Measurements from ENCODE around the gene C5orf46.

Gene C5orf46

DNA sequence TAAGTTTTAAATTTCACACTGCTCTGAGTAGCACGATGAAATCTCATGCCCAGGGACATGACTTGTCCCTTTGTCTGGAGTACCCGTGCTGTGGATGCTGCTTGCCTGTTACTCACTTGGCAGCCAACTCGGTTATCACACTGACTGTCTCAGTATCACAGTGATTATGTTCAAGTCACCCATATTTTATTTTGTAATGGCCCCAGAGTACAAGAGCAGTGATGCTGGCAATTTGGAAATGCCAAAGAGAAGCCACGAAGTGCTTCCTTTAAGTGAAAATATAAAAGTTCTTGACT lies 50.6 kb downstream of the C5orf46 start:
- H3K9me3 Mint-ChIP-seq, result no peaks in the 10 kb centered on the region

GRCh38 chr5:147854894-147855773 lies 51.2 kb downstream of the C5orf46 start:
- no peak for ATAC-seq
- H3K27ac Mint-ChIP-seq, result no peak overlapping the region
- H3K36me3 Mint-ChIP-seq, result no peaks in the 10 kb centered on the region
- H3K4me3 Mint-ChIP-seq, result no peak overlapping the region
- H3K9me3 Mint-ChIP-seq, result no peaks in the 10 kb centered on the region
- H3K4me1 Mint-ChIP-seq, result no peaks in the 10 kb centered on the region
- no peaks in the 10 kb centered on the region for H3K27me3 Mint-ChIP-seq

More for the DNA sequence above, 50.6 kb downstream of the C5orf46 start:
- Mint-ChIP-seq H3K4me3 (no peak overlapping the region), H3K4me1 (no peaks in the 10 kb centered on the region), H3K27me3 (no peaks in the 10 kb centered on the region), H3K27ac (no peak overlapping the region), H3K36me3 (no peaks in the 10 kb centered on the region)
- ATAC-seq, result no peak

DNA sequence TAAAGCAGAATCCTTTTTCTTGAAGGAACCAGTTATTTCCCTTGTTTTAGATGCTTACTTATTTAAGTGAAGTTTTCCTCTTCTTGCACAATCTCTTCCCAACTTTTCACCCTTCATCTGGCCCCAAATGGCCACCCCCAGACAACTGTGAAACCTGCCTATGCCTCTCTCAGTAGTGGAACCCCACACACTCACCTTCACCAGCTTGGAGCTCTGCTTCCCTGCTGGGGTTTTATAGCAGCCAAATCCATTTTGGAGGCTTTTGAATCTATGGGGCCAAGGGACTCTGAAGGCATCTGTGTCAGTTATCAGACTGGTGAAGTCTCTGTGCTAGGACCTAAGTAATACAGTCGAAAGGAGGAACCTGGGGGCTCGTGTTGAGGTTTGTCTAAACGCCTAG lies 52.0 kb downstream of the C5orf46 start:
- ATAC-seq, result no peak
- Mint-ChIP-seq H3K36me3 (no peaks in the 10 kb centered on the region), H3K4me3 (no peak overlapping the region), H3K27ac (no peak overlapping the region), H3K9me3 (no peaks in the 10 kb centered on the region), H3K27me3 (no peaks in the 10 kb centered on the region), H3K4me1 (no peaks in the 10 kb centered on the region)

DNA sequence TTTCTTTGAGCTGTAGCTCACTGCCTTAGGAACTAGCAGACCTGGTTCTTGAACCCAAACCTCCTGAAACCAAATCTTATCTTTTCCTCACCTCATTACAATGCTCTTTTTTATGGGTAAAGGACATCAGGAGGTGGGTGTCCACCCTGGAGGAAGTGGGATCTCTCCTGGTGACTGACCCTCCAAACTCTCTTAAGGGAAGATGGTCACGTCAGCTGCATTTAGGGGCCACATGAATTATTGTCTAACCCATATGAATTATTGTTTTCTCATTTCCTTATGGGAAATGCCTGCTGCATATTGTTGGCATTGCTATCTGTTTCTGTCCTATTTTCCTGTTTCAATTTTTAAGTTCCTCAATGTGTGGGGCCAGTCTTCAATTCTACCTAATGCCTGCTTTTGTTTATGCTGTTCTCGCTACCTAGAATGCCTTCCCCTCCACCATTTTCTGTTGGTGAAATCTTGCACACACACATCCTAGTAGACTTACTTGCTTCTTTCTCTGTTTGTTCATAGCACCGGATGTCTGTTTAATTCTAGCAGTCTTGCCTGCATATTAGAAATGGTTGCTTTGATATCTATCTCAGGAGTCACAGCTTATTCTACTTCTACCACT lies 52.9 kb downstream of the C5orf46 start:
- no peak for ATAC-seq
- Mint-ChIP-seq H3K9me3 (no peaks in the 10 kb centered on the region), H3K4me3 (no peak overlapping the region), H3K27me3 (no peaks in the 10 kb centered on the region), H3K27ac (no peak overlapping the region), H3K4me1 (no peaks in the 10 kb centered on the region), H3K36me3 (no peaks in the 10 kb centered on the region)

DNA sequence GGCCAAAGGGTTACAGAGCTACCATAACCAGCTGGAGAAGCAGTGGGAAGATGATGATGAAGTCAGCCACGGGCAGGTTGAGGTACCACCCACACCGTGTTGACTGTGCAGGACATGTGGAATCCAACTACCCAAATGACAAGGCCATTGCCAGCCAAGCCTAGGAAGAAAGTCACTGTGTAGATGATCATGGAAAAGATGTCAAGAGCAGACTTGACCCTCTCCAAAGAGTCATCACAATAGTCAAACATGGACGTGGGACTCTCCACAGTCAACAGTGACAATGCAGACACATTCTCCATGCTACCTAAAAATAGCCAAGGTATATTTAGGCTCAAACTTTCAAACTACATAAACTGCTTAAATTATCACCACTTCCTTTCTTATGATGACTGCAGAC lies 54.0 kb downstream of the C5orf46 start:
- Mint-ChIP-seq H3K4me3 (no peak overlapping the region), H3K27me3 (no peaks in the 10 kb centered on the region), H3K9me3 (no peaks in the 10 kb centered on the region), H3K36me3 (no peaks in the 10 kb centered on the region), H3K27ac (no peak overlapping the region), H3K4me1 (no peaks in the 10 kb centered on the region)
- ATAC-seq, result no peak

- H3K27me3 Mint-ChIP-seq, result no peaks in the 10 kb centered on the region
- H3K4me1 Mint-ChIP-seq, result no peaks in the 10 kb centered on the region
- no peak overlapping the region for H3K27ac Mint-ChIP-seq
- H3K36me3 Mint-ChIP-seq, result no peaks in the 10 kb centered on the region
- no peak overlapping the region for H3K4me3 Mint-ChIP-seq
- no peaks in the 10 kb centered on the region for H3K9me3 Mint-ChIP-seq
- no peak for ATAC-seq
These were observed 54.8 kb downstream of the C5orf46 start for GRCh38 chr5:147851578-147851977.

DNA sequence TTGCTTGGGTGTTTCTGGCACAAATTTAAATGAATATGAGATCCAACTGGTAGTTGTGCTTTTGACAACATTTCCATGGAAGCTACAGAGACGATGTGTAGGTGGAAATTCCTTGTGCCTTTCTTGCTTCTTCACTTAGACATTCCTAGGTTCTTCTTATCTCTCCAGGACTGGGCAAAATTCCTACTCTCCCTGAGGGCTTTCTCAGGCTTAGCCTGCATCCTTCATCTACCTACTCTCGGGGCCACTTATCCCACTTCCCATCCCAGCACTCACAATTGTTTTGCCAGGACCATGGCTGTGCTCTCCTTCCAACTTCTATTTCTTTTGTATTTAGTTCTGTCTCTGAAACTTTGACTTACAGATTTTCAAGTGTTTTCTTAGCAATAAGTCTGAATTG lies 57.1 kb downstream of the C5orf46 start:
- no peaks in the 10 kb centered on the region for H3K4me1 Mint-ChIP-seq
- no peak overlapping the region for H3K4me3 Mint-ChIP-seq
- no peaks in the 10 kb centered on the region for H3K27me3 Mint-ChIP-seq
- no peaks in the 10 kb centered on the region for H3K36me3 Mint-ChIP-seq
- H3K27ac Mint-ChIP-seq, result no peak overlapping the region
- no peak for ATAC-seq
- H3K9me3 Mint-ChIP-seq, result no peaks in the 10 kb centered on the region

GRCh38 chr5:147845618-147846017 lies 60.7 kb downstream of the C5orf46 start:
- H3K9me3 Mint-ChIP-seq, result no peaks in the 10 kb centered on the region
- H3K27ac Mint-ChIP-seq, result no peak overlapping the region
- no peak for ATAC-seq
- no peaks in the 10 kb centered on the region for H3K36me3 Mint-ChIP-seq
- no peaks in the 10 kb centered on the region for H3K4me1 Mint-ChIP-seq
- peaks cover 9% of the 10 kb centered on the region for H3K27me3 Mint-ChIP-seq
- H3K4me3 Mint-ChIP-seq, result no peak overlapping the region

- Mint-ChIP-seq H3K4me3 (no peak overlapping the region), H3K4me1 (no peaks in the 10 kb centered on the region), H3K27ac (no peak overlapping the region), H3K9me3 (no peaks in the 10 kb centered on the region), H3K27me3 (peaks cover 9% of the 10 kb centered on the region), H3K36me3 (no peaks in the 10 kb centered on the region)
- ATAC-seq, result no peak
These were observed 61.5 kb downstream of the C5orf46 start for GRCh38 chr5:147844846-147845245.

GRCh38 chr5:147842869-147843268 lies 63.5 kb downstream of the C5orf46 start:
- Mint-ChIP-seq H3K36me3 (no peaks in the 10 kb centered on the region), H3K4me3 (no peak overlapping the region), H3K27ac (no peak overlapping the region), H3K4me1 (no peaks in the 10 kb centered on the region), H3K9me3 (peaks cover 4% of the 10 kb centered on the region), H3K27me3 (peaks cover 9% of the 10 kb centered on the region)
- no peak for ATAC-seq
